ENCODE measurements around the gene COPS6.

COPS6 gene

DNA sequence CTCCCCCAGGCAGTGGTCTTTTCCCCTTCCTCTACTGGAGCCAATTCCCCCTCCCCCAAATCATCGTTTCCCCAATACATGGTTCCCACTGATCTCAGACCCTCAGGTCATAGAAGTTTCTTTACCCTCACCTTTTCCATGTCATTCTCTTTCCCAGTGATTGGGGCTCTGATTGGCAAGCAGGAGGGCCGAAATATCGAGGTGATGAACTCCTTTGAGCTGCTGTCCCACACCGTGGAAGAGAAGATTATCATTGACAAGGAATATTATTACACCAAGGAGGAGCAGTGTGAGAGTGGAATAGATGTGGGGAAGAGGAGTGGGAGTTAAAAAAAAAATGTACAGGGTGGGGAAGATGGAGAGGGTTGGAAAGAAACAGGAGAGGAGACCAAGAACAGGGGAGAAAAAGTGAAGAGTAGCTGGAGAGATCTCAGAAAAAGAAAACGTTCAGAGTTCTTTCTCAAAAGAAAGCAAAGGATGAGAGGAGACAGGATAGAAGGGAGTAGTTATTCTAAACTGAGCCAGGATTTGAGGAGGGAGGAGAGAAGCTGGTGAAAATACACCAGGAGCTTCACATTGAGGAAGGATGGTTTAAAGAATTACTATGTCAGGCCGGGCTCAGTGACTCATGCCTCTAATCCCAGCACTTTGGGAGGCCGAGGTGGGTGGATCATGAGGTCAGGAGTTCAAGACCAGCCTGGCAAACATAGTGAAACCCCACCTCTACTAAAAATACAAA is 858 bp downstream of the COPS6 start:
- Histone ChIP-seq H3K27me3 (ENCODE audit: insufficient read depth, low read length, poor library complexity) (no peaks in the 10 kb centered on the region), H3K4ac (ENCODE audit: low read depth, low read length) (no peak overlapping the region), H4K5ac (ENCODE audit: low read length) (no peak overlapping the region), H4K8ac (ENCODE audit: low read depth, low read length) (no peak overlapping the region), H3K18ac (ENCODE audit: low read length) (no peak overlapping the region), H3K79me2 (ENCODE audit: control insufficient read depth, insufficient read depth, low read length) (peaks cover 2% of the 10 kb centered on the region), H3K23ac (ENCODE audit: low read length) (no peak overlapping the region), H3K36me3 (ENCODE audit: control insufficient read depth, insufficient read depth, low read length) (peaks cover 10% of the 10 kb centered on the region), H3K4me2 (ENCODE audit: low read length) (peak overlapping the region; percentile 91), H2BK5ac (ENCODE audit: low read length) (peak overlapping the region; percentile 54), H3K9ac (ENCODE audit: low read length) (peak overlapping the region; percentile 96), H3K27ac (ENCODE audit: low read depth, low read length) (peak overlapping the region; percentile 48), H2AK5ac (ENCODE audit: low read length) (no peak overlapping the region), H3K79me1 (ENCODE audit: low read length) (peaks cover 4% of the 10 kb centered on the region), H3K56ac (ENCODE audit: low read length) (peak overlapping the region; percentile 99), H3K4me3 (ENCODE audit: low read length) (peak overlapping the region; percentile 87), H2BK15ac (replicated peaks; ENCODE audit: low read depth) (no peak overlapping the region), H3K4me1 (ENCODE audit: control insufficient read depth, low read depth, low read length) (no peaks in the 10 kb centered on the region), H2BK120ac (ENCODE audit: low read depth, low read length) (no peak overlapping the region)
- no CpG with 5 or more reads among the region's 7 CpGs for WGBS (ENCODE audit: extremely low coverage, insufficient coverage, low lambda C conversion rate)
- DNase-seq, result no peak

DNA sequence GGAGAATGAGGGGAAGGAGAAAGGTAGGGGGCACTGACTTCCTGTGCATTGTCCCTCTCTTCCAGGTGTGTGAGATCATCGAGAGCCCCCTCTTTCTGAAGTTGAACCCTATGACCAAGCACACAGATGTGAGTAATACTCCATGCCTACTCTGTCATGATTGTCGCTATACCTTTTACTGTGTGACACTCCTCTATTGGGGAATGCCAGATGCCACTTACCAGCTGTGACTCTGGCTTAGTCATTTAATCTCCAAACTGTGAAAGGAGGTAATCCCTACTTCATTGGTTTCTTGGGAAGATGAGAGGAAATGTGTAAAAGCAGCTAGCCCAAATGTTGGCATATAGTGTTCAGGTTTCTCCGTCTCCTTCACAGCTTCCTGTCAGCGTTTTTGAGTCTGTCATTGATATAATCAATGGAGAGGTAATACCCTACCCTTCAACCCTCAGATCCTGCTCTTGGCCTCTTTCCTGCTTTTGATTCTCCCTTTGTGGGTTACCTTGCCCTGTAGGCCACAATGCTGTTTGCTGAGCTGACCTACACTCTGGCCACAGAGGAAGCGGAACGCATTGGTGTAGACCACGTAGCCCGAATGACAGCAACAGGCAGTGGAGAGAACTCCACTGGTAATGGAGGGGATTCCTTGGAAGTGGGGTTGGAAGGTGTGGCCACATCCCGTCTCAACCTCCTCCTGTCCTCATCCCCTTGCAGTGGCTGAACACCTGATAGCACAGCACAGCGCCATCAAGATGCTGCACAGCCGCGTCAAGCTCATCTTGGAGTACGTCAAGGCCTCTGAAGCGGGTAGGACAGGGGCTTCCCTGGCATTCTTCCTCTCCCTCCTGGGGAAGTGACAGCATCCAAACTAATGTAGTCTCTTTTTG is 2.0 kb downstream of the COPS6 start:
- no peak overlapping the region for H4K8ac ChIP-seq (ENCODE audit: low read depth, low read length)
- H3K18ac ChIP-seq (ENCODE audit: low read length), result no peak overlapping the region
- no peak overlapping the region for H2BK15ac ChIP-seq (replicated peaks; ENCODE audit: low read depth)
- no CpG with 5 or more reads among the region's 14 CpGs for WGBS (ENCODE audit: extremely low coverage, insufficient coverage, low lambda C conversion rate)
- no peak overlapping the region for H2BK5ac ChIP-seq (ENCODE audit: low read length)
- H3K27ac ChIP-seq (ENCODE audit: low read depth, low read length), result no peak overlapping the region
- peaks cover 4% of the 10 kb centered on the region for H3K79me1 ChIP-seq (ENCODE audit: low read length)
- H3K27me3 ChIP-seq (ENCODE audit: insufficient read depth, low read length, poor library complexity), result no peaks in the 10 kb centered on the region
- H3K4me2 ChIP-seq (ENCODE audit: low read length), result no peak overlapping the region
- no peak overlapping the region for H4K5ac ChIP-seq (ENCODE audit: low read length)
- H2BK120ac ChIP-seq (ENCODE audit: low read depth, low read length), result no peak overlapping the region
- H3K9ac ChIP-seq (ENCODE audit: low read length), result no peak overlapping the region
- H3K79me2 ChIP-seq (ENCODE audit: control insufficient read depth, insufficient read depth, low read length), result peaks cover 2% of the 10 kb centered on the region
- no peaks in the 10 kb centered on the region for H3K4me1 ChIP-seq (ENCODE audit: control insufficient read depth, low read depth, low read length)
- no peak overlapping the region for H3K56ac ChIP-seq (ENCODE audit: low read length)
- H2AK5ac ChIP-seq (ENCODE audit: low read length), result no peak overlapping the region
- no peak overlapping the region for H3K4ac ChIP-seq (ENCODE audit: low read depth, low read length)
- H3K36me3 ChIP-seq (ENCODE audit: control insufficient read depth, insufficient read depth, low read length), result peaks cover 17% of the 10 kb centered on the region
- no peak overlapping the region for H3K4me3 ChIP-seq (ENCODE audit: low read length)
- DNase-seq, result no peak
- no peak overlapping the region for H3K23ac ChIP-seq (ENCODE audit: low read length)

DNA sequence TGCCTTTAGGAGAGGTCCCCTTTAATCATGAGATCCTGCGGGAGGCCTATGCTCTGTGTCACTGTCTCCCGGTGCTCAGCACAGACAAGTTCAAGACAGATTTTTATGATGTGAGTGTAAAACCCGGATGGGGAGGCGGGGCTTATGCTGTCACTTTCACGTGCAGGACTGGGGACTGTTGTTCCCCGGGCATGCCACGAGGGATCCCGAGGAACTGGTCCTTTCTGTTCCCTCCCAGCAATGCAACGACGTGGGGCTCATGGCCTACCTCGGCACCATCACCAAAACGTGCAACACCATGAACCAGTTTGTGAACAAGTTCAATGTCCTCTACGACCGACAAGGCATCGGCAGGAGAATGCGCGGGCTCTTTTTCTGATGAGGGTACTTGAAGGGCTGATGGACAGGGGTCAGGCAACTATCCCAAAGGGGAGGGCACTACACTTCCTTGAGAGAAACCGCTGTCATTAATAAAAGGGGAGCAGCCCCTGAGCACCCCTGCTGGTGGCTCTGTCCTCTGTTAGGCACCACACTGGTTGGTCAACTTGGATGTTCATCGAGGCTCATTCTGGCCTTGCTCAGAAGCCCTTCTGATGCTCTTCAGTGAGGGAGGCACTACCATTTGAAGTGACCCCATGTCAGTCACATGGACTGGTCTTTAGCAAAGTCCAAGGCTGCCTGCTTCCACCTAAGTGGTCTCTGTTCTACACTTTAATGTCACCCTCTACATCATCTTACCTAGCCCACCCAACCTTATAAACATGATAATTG is 2.8 kb downstream of the COPS6 start:
- no peak overlapping the region for H3K27ac ChIP-seq (ENCODE audit: low read depth, low read length)

DNA sequence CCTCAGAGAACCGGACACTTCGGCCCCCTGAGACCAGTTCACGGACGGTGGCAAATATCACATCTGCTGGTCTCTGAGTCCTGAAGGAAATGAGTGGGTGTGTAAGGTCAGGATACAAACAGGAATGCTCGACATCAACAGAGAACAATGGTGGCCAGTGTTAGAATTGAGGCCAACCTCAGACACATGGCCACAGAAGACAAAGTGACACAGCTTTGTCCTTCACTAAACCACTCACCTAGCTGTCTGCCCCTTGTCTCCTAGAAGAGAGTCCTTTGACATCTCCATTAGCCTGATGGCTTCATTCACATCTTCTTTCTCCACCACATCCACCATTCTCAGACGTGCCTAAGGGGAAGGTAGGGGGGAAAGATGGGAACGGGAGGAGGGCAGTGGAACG is 4.3 kb downstream of the COPS6 start:
- no peak overlapping the region for H4K8ac ChIP-seq (ENCODE audit: low read depth, low read length)
- no peak overlapping the region for H3K56ac ChIP-seq (ENCODE audit: low read length)
- no peak overlapping the region for H3K4me3 ChIP-seq (ENCODE audit: low read length)
- no peak overlapping the region for H3K27ac ChIP-seq (ENCODE audit: low read depth, low read length)
- peaks cover 12% of the 10 kb centered on the region for H3K79me1 ChIP-seq (ENCODE audit: low read length)
- H3K18ac ChIP-seq (ENCODE audit: low read length), result no peak overlapping the region
- no peak overlapping the region for H2AK5ac ChIP-seq (ENCODE audit: low read length)
- H3K4me1 ChIP-seq (ENCODE audit: control insufficient read depth, low read depth, low read length), result no peaks in the 10 kb centered on the region
- no peak overlapping the region for H3K23ac ChIP-seq (ENCODE audit: low read length)
- H4K5ac ChIP-seq (ENCODE audit: low read length), result no peak overlapping the region
- H3K27me3 ChIP-seq (ENCODE audit: insufficient read depth, low read length, poor library complexity), result no peaks in the 10 kb centered on the region
- WGBS (ENCODE audit: extremely low coverage, insufficient coverage, low lambda C conversion rate), result no CpG with 5 or more reads among the region's 8 CpGs
- no peak overlapping the region for H2BK5ac ChIP-seq (ENCODE audit: low read length)
- H3K36me3 ChIP-seq (ENCODE audit: control insufficient read depth, insufficient read depth, low read length), result peaks cover 31% of the 10 kb centered on the region
- no peak overlapping the region for H2BK15ac ChIP-seq (replicated peaks; ENCODE audit: low read depth)
- H3K9ac ChIP-seq (ENCODE audit: low read length), result no peak overlapping the region
- H3K4me2 ChIP-seq (ENCODE audit: low read length), result no peak overlapping the region
- H3K79me2 ChIP-seq (ENCODE audit: control insufficient read depth, insufficient read depth, low read length), result peaks cover 15% of the 10 kb centered on the region
- no peak overlapping the region for H3K4ac ChIP-seq (ENCODE audit: low read depth, low read length)
- no peak overlapping the region for H2BK120ac ChIP-seq (ENCODE audit: low read depth, low read length)
- no peak for DNase-seq

More for the DNA sequence above, 2.8 kb downstream of the COPS6 start:
- H2BK15ac ChIP-seq (replicated peaks; ENCODE audit: low read depth), result no peak overlapping the region
- no peak overlapping the region for H2BK120ac ChIP-seq (ENCODE audit: low read depth, low read length)
- H3K36me3 ChIP-seq (ENCODE audit: control insufficient read depth, insufficient read depth, low read length), result peaks cover 20% of the 10 kb centered on the region
- peaks cover 5% of the 10 kb centered on the region for H3K79me2 ChIP-seq (ENCODE audit: control insufficient read depth, insufficient read depth, low read length)
- H3K4me2 ChIP-seq (ENCODE audit: low read length), result no peak overlapping the region
- no peak overlapping the region for H3K23ac ChIP-seq (ENCODE audit: low read length)
- H3K4ac ChIP-seq (ENCODE audit: low read depth, low read length), result no peak overlapping the region
- H3K79me1 ChIP-seq (ENCODE audit: low read length), result peaks cover 4% of the 10 kb centered on the region
- no peaks in the 10 kb centered on the region for H3K4me1 ChIP-seq (ENCODE audit: control insufficient read depth, low read depth, low read length)
- H3K4me3 ChIP-seq (ENCODE audit: low read length), result no peak overlapping the region
- DNase-seq, result peak; percentile 61
- no peak overlapping the region for H3K56ac ChIP-seq (ENCODE audit: low read length)
- H3K9ac ChIP-seq (ENCODE audit: low read length), result no peak overlapping the region
- no peak overlapping the region for H2AK5ac ChIP-seq (ENCODE audit: low read length)
- no peaks in the 10 kb centered on the region for H3K27me3 ChIP-seq (ENCODE audit: insufficient read depth, low read length, poor library complexity)
- H3K18ac ChIP-seq (ENCODE audit: low read length), result no peak overlapping the region
- no peak overlapping the region for H4K5ac ChIP-seq (ENCODE audit: low read length)
- no peak overlapping the region for H4K8ac ChIP-seq (ENCODE audit: low read depth, low read length)
- no CpG with 5 or more reads among the region's 19 CpGs for WGBS (ENCODE audit: extremely low coverage, insufficient coverage, low lambda C conversion rate)
- H2BK5ac ChIP-seq (ENCODE audit: low read length), result no peak overlapping the region

DNA sequence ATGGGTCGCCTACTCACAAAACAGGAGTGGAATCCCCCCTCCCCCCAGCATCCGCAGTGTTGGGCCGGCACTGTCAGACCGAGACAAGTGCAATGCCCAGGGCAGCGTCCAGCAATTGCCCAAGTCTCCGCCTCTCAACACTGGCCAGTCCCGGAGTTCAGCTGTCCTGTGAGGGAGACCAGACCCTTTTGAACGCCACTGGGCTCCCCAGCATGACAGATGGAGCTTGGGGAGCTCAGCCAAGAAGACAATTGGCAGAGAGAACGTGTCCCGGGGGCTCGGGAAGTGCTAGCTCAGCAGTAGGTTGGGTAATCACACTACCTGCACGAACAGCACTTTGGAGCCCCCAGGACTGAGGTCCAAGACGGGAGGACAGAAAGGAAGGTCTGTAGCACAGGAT is 4.7 kb downstream of the COPS6 start:
- no peak overlapping the region for H3K4ac ChIP-seq (ENCODE audit: low read depth, low read length)
- H3K56ac ChIP-seq (ENCODE audit: low read length), result no peak overlapping the region
- H3K79me1 ChIP-seq (ENCODE audit: low read length), result peaks cover 17% of the 10 kb centered on the region
- no peak overlapping the region for H2BK120ac ChIP-seq (ENCODE audit: low read depth, low read length)
- no peak overlapping the region for H3K23ac ChIP-seq (ENCODE audit: low read length)
- no peak overlapping the region for H3K9ac ChIP-seq (ENCODE audit: low read length)
- no peak overlapping the region for H4K5ac ChIP-seq (ENCODE audit: low read length)
- H3K27me3 ChIP-seq (ENCODE audit: insufficient read depth, low read length, poor library complexity), result no peaks in the 10 kb centered on the region
- no peaks in the 10 kb centered on the region for H3K4me1 ChIP-seq (ENCODE audit: control insufficient read depth, low read depth, low read length)
- no peak overlapping the region for H3K4me2 ChIP-seq (ENCODE audit: low read length)
- no peak overlapping the region for H2BK15ac ChIP-seq (replicated peaks; ENCODE audit: low read depth)
- H3K18ac ChIP-seq (ENCODE audit: low read length), result no peak overlapping the region
- H2BK5ac ChIP-seq (ENCODE audit: low read length), result no peak overlapping the region
- H3K36me3 ChIP-seq (ENCODE audit: control insufficient read depth, insufficient read depth, low read length), result peaks cover 35% of the 10 kb centered on the region
- no peak for DNase-seq
- no peak overlapping the region for H3K27ac ChIP-seq (ENCODE audit: low read depth, low read length)
- no peak overlapping the region for H3K4me3 ChIP-seq (ENCODE audit: low read length)
- peaks cover 19% of the 10 kb centered on the region for H3K79me2 ChIP-seq (ENCODE audit: control insufficient read depth, insufficient read depth, low read length)
- H4K8ac ChIP-seq (ENCODE audit: low read depth, low read length), result no peak overlapping the region
- no peak overlapping the region for H2AK5ac ChIP-seq (ENCODE audit: low read length)
- no CpG with 5 or more reads among the region's 13 CpGs for WGBS (ENCODE audit: extremely low coverage, insufficient coverage, low lambda C conversion rate)
